Measurements from ENCODE around the gene YY1. TPM values are rescaled to one million over a fixed set of nuclear protein-coding genes. Genes with fewer than 3 reads are reported as not detected.

YY1 gene
- total RNA-seq, 4 donors from 2014 or later, result 50.8 to 61.3 (median 58.6) TPM

DNA sequence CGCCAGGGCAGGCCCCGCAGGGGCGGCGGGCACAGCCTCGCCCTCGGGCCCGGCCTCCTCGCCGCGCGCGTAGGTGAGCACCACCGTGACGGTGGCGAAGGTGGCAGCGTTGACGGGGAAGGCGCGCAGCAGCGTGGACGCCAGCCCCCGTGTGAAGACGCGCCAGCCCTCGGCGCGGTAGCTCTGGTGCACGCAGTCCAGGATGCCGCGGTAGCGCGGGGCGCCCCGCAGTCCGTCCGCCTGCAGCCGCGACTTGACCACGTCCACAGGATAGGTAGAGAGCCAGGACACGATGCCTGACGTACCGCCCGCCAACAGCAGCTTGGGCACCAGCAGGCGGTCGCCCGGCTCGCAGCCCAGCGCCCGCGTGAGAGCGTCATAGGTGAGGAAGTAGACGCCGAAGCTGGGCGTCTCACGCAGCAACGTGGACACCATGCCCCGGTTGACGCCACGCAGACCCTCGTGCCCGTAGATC, 53.4 kb downstream of the YY1 start:
- DNase-seq, result peak; percentile 6
- Histone ChIP-seq H3K36me3 (no peaks in the 10 kb centered on the region), H3K27ac (no peak overlapping the region), H3K27me3 (no peaks in the 10 kb centered on the region), H3K4me3 (no peak overlapping the region), H3K9me3 (no peaks in the 10 kb centered on the region), H3K4me1 (peaks cover under 1 to 11% (median 8%) of the 10 kb centered on the region in 4 donors)
- TF ChIP-seq, protein P1, sequence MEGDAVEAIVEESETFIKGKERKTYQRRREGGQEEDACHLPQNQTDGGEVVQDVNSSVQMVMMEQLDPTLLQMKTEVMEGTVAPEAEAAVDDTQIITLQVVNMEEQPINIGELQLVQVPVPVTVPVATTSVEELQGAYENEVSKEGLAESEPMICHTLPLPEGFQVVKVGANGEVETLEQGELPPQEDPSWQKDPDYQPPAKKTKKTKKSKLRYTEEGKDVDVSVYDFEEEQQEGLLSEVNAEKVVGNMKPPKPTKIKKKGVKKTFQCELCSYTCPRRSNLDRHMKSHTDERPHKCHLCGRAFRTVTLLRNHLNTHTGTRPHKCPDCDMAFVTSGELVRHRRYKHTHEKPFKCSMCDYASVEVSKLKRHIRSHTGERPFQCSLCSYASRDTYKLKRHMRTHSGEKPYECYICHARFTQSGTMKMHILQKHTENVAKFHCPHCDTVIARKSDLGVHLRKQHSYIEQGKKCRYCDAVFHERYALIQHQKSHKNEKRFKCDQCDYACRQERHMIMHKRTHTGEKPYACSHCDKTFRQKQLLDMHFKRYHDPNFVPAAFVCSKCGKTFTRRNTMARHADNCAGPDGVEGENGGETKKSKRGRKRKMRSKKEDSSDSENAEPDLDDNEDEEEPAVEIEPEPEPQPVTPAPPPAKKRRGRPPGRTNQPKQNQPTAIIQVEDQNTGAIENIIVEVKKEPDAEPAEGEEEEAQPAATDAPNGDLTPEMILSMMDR (IDR thresholded peaks at IDR 0.05), result no peak
- TF ChIP-seq POLR2AphosphoS5 (IDR thresholded peaks at IDR 0.05), result no peak
- TF ChIP-seq POLR2A (IDR thresholded peaks at IDR 0.05), result no peak
- no peak for TF ChIP-seq EP300 (IDR thresholded peaks at IDR 0.05; ENCODE audit: low read depth)
- WGBS, 2 donors (ENCODE audit: low coverage in 1 of 2), result 95% methylated on average over 60 of the region's 61 CpGs; no CpG with 5 or more reads in 1 of the 2 donors
- intact Hi-C loops (cut with DNase I; ENCODE audit: low total_unique reads), result no loop called here
- in situ Hi-C loops (cut with MboI; ENCODE audit: low pct_ligation_motif_present in 1 of 4, low pct_unique_long_range_greater_than_20kb in 1 of 4, low sequenced_read_pairs in 3 of 4), result no loop called here

DNA sequence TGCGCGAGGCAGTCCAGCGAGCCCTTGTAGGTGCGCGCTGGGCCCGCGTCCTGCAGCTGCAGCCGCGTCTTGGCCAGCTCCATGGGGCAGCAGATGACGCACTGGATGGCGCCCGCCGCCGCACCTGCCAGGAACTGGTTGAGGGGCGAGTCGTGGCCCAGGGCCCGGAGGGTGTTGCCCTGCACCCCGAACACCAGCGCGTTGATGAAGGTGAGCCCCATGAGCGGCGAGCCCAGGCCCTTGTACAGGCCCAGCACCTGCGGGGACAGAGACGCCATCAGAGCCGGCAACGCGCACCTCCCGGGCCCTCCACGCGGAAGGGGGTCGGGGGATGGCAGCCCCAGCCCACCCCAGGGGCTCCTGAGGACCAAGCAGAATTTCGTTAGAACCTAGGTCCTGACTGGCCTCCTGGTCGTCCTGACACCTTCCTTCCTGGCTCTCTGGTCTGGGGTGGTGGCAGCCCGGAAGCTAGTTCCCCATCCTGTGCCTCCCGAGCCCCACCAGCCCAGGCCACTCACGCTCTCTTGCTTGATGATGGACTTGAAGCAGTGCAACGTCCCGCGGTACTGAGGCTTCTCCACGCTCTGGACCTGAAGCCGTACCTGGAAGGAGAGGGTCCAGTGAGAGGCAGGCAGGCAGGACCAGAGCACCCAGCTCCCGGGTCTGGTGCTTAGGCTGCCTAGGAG, 54.0 kb downstream of the YY1 start:
- Histone ChIP-seq H3K4me1 (peaks cover 6 to 17% (median 13%) of the 10 kb centered on the region in 4 donors), H3K36me3 (no peaks in the 10 kb centered on the region), H3K27me3 (no peaks in the 10 kb centered on the region), H3K4me3 (no peak overlapping the region), H3K9me3 (no peaks in the 10 kb centered on the region), H3K27ac (no peak overlapping the region)
- DNase-seq, result peak; percentile 5
- in situ Hi-C loops (cut with MboI; ENCODE audit: low pct_ligation_motif_present in 1 of 4, low pct_unique_long_range_greater_than_20kb in 1 of 4, low sequenced_read_pairs in 3 of 4) (no loop called here), intact Hi-C loops (cut with DNase I; ENCODE audit: low total_unique reads) (no loop called here)
- 95% methylated on average over 40 of the region's 42 CpGs; no CpG with 5 or more reads in 1 of the 2 donors for WGBS, 2 donors (ENCODE audit: low coverage in 1 of 2)
- TF ChIP-seq EP300 (IDR thresholded peaks at IDR 0.05; ENCODE audit: low read depth), result no peak
- TF ChIP-seq POLR2A (IDR thresholded peaks at IDR 0.05), result no peak

DNA sequence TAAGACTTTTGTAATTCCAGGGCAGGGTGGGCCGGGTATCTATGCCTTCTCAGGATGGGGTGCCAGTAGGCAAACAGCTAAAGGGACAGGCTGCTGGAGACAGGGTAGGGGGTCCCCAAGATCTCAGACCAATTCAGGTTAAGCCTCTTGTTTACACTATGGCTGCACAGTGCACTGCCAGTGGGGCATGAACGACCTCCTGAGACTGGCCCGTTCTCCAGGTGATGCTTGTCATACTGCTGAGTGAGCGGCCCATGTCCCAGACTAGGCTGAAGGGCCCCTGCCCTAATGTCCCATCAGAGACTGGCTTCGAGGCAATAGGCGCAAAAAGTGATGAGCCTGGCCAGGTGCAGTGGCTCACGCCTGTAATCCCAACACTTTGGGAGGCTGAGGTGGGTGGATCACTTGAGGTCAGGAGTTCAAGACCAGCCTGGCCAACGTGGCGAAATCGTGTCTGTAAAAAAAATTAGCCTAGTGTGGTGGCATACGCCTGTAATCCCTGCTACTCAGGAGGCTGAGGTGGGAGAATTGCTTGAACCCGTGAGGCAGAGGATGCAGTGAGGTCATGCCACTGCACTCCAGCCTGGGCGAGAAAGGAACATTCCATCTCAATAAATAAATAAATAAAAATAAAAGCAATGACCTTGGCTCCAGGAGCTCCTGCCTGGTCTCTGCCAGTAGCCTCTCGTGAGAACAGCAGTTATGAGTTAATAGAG, 54.7 kb downstream of the YY1 start:
- H3K4me3 ChIP-seq, result no peak overlapping the region
- H3K27me3 ChIP-seq, result no peaks in the 10 kb centered on the region
- in situ Hi-C loops (cut with MboI; ENCODE audit: low pct_ligation_motif_present in 1 of 4, low pct_unique_long_range_greater_than_20kb in 1 of 4, low sequenced_read_pairs in 3 of 4) (no loop called here), intact Hi-C loops (cut with DNase I; ENCODE audit: low total_unique reads) (no loop called here)
- no peak overlapping the region for H3K27ac ChIP-seq
- DNase-seq, result peak; percentile 4
- no peaks in the 10 kb centered on the region for H3K36me3 ChIP-seq
- H3K4me1 ChIP-seq, result peaks cover 10 to 21% (median 16%) of the 10 kb centered on the region in 4 donors
- no peaks in the 10 kb centered on the region for H3K9me3 ChIP-seq
- 73% methylated on average over 13 of the region's 14 CpGs; no CpG with 5 or more reads in 1 of the 2 donors for WGBS, 2 donors (ENCODE audit: low coverage in 1 of 2)
- TF ChIP-seq, protein P1 (IDR thresholded peaks at IDR 0.05), result no peak
- TF ChIP-seq POLR2AphosphoS5 (IDR thresholded peaks at IDR 0.05) (no peak), EP300 (IDR thresholded peaks at IDR 0.05; ENCODE audit: low read depth) (no peak), POLR2A (IDR thresholded peaks at IDR 0.05) (no peak)

DNA sequence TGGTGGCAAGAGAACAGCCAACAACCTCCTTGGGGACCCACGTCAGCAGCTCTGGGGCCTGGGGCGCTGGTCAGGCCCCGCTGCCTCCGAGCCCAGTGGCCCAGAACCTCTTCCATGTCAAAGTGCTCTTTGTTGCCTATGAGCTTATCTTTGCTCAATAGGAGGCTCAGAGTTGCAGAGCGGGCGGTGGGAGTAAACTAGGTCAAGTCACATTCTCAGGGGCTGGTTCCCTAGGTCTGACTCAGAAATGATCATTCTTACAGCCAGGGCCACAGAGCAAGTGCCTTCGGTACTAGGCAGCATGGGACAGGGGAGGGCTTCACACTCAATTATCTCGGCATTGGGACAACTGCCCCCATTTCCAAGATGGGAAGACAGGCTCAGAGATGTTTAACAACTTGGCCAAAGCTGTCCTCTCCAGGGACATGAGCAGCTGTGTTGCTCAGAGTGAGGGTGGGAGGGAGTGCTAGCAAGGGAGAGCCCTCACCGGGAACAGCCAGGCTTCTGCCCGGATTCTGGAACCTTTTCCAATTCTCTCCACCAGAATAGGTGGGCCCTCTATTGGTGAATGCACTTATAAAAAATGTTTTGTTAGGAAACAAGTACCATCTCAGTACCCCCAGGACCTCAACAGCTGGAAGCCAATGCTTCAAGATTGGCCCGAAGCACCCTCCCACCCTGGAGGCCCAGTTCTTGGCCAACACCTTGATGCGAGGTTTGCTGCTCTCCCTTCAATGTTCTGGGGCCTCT, 55.4 kb downstream of the YY1 start:
- in situ Hi-C loops (cut with MboI; ENCODE audit: low pct_ligation_motif_present in 1 of 4, low pct_unique_long_range_greater_than_20kb in 1 of 4, low sequenced_read_pairs in 3 of 4), result no loop called here
- intact Hi-C loops (cut with DNase I; ENCODE audit: low total_unique reads), result no loop called here
- Histone ChIP-seq H3K4me3 (no peak overlapping the region), H3K36me3 (no peaks in the 10 kb centered on the region), H3K4me1 (peaks cover 10 to 21% (median 16%) of the 10 kb centered on the region in 4 donors), H3K27ac (no peak overlapping the region), H3K27me3 (no peaks in the 10 kb centered on the region), H3K9me3 (no peaks in the 10 kb centered on the region)
- no peak for TF ChIP-seq POLR2A (IDR thresholded peaks at IDR 0.05)
- TF ChIP-seq, protein P1 (IDR thresholded peaks at IDR 0.05), result no peak
- TF ChIP-seq POLR2AphosphoS5 (IDR thresholded peaks at IDR 0.05), result no peak
- TF ChIP-seq EP300 (IDR thresholded peaks at IDR 0.05; ENCODE audit: low read depth), result no peak
- WGBS, 2 donors (ENCODE audit: low coverage in 1 of 2), result 79 to 100% methylated on average over 2 to 12 of the region's 12 CpGs
- DNase-seq, result peak; percentile 6
